Neural progenitor cell (in vitro differentiated cells): ENCODE data around the gene LINGO1.

ENCODE experiments used
- EZH2 ChIP-seq: fragments of 200-600 bp; sonication (generic); IDR thresholded peaks from 2 replicates; pipeline ENCODE4 v1.6.1; 2017; ENCODE audit warnings: antibody characterized with exemption, mild to moderate bottlenecking, moderate library complexity
- TF ChIP-seq, protein P1 (sequence below): fragments of 200-600 bp; sonication (generic); IDR thresholded peaks from 2 replicates; pipeline ENCODE4 v1.5.1; 2017; ENCODE audit warnings: antibody characterized with exemption, mild to moderate bottlenecking

DNA sequence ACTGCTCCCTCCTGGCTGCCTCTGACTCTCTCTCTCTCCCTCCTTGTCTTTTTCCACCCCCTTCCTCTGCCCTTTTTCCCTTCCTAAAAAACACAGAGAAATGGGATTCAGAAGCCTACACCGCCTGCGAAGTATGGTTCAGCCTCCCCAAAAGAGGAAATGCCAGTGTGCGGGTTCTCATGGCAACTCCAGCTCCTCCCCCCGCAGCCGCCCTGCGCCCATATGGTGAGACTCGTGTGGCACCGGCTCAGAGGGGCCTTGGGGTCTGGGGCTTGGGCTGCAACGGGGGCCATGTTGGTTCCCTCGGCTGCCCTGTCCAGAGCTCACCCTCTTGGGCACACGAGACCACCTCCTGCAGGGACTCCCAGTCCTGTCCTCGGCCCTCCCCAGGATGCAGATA, 23.6 kb upstream of the LINGO1 start:
- TF ChIP-seq, protein P1, sequence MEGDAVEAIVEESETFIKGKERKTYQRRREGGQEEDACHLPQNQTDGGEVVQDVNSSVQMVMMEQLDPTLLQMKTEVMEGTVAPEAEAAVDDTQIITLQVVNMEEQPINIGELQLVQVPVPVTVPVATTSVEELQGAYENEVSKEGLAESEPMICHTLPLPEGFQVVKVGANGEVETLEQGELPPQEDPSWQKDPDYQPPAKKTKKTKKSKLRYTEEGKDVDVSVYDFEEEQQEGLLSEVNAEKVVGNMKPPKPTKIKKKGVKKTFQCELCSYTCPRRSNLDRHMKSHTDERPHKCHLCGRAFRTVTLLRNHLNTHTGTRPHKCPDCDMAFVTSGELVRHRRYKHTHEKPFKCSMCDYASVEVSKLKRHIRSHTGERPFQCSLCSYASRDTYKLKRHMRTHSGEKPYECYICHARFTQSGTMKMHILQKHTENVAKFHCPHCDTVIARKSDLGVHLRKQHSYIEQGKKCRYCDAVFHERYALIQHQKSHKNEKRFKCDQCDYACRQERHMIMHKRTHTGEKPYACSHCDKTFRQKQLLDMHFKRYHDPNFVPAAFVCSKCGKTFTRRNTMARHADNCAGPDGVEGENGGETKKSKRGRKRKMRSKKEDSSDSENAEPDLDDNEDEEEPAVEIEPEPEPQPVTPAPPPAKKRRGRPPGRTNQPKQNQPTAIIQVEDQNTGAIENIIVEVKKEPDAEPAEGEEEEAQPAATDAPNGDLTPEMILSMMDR, result no peak
- no peak for TF ChIP-seq EZH2
